ENCODE results near the gene MYO18A.
"Not testable (repeated sequence)": the region's sequence is repeated elsewhere in the genome, so short reads cannot be mapped to it uniquely, and the experiment has no call there.

MYO18A gene

DNA sequence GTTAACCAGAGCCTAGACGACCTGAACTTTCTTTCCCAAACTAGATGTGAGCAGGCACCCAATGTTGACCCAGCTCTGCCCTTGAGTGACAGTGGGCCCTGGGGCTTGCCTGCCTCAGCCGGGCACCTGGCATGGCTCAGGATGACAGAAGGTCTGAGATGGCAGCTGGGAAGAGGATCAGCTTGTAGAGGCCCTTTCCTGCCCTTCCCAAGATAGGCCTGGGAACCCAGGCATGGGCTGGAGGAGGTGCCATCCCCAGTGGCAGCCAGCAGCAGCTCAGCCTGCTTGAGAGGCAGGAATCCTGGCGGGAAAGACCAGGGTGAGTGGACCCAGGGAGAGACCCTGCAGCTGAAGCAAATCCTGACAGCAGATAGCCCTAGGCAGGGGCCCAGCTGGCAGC, 78.2 kb downstream of the MYO18A start:
- DNase-seq: no peak

DNA sequence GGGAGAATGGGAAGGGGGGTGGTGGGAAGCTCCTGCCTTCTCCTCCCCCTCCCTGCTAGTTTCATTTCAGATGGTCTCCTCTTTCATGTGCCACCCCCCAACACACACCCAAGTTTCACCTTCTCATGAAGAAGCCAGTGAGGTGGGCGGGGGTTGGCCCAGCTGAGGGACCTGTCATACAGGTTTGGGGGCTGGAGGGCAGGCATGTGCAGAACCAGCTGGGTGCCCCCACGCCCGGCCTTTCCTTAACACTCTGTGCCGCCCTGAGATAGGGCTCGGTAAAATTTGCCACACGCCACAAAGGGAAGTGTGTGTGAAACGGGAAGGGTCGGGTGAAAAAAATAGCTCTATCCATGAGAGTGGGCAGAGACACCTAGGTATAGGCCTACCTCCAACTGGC, 79.9 kb downstream of the MYO18A start:
- DNase-seq: no peak

DNA sequence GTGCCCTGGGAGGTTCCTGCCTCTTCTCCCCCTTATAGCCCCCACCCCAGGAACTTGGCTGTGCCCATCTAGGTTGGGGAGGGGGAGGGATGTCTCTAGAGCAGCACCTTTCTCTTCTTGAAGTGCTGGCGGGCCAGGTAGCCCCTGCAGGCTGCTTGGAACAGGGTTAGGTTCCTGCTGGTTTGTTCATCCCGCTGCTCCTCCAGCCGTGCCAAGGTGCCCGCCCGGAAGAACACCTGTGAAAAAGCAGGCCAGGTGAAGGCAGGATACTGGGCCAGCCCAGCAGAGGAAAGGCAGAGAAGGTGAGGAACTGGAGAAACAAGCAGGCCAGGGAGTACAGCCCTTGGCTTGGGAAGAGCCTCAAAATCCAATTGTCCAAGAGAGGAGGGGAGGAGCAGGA, 80.7 kb downstream of the MYO18A start:
- DNase-seq: no peak

DNA sequence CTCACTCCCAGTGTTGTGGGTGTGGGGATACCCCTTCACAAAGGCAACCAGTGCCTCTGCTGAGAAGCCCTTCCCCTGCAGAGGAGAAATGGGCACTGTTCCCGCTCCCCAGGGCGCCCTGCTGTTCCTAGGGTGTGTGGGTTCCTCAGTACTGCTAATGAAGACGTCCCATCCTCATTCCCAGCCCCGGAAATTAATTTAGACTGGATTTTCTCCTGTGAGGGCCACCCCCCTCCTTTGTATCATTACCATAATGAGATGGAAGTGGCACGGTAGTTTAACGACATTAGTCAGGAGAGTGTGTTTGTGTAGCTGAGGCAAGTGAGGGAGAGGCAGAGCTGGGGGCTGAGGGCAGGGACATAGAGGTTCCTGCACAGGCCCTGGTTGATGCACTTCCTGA, 84.1 kb downstream of the MYO18A start:
- DNase-seq: no peak

DNA sequence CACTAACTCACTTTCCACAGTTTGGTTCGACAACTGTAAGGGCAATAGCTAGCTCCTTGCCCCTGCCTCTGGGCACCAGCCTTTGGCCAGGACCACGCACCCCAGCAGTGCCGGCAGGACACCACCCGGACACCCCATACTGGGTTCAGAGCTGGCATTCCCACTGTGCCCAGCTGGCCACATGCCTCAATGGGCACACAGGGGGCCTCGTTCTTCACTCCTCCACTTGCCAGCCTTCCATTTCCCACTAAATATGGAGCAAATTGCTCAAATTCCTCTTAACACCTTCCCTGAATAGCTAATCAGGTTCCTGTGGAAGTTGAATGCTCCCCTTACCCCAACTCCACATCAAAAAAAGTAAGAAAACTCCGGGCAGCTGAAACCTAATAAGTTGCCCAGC, 84.8 kb downstream of the MYO18A start:
- no peak for DNase-seq

DNA sequence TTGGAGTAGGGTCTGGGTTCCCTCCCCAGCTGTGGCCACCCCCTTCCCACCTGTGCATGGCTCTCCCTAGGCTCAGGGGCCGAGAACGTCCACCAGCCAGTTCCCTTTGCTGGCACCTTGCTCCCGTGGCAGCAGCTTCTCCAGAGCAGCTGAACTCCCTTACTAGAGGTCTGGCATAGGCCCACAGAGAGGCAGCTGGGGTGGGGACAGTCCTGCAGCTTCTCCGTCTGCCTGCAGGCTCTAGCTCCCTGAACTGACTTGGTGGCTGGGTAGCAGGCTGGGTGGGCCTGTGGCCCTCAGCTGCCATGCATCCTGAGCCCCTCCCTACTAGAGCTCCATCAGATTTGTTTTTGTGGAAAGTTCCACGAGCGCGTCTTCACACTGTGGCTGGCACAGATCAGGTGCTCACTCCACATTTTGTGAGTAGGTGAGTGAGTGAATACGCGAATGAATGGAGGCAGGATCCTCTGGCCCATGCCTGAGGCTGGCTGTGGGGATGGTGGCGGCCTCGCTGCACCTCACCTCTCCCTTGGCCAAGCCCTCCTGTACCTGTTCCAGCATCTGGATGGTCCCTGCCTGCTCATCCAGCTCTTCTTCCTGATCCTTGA, 86.0 kb downstream of the MYO18A start:
- no peak for DNase-seq

DNA sequence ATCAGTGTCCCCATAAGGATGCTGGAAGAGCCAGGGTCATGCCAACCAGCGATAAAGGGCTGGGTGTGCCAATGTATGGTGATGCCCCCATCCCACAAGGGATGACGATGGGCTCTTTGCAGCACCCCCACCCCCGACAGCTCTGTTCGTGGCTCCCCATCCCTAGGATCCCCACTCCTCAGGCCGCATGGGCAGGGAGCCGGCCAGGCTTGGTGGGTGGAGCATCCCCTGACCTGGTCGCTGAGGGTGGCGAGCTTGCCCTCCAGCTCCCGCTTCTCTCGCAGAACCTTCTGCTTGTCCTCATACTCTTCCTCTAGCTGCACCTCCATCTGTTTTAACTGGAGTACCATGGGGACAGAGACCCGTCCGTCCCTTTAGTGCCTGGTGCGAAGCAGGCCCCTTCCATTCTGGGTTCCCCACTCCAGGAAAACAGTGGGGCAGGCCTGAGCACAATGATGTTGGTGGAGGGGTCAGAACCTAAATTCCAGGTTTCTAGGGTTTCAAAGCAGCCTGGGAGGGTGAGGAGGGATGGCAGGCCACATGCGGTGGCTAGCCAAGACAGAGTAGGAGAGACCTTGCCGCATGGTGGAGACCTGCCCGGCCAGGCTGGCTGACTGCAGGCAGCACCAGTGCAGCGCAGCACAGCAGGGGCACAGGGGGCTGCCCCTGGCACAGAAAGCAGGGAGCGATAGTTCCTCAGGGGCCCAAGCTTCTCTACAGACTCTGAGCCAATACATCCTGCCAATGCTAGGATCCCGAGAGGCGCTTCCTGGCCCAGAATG, 86.9 kb downstream of the MYO18A start:
- no peak for DNase-seq

DNA sequence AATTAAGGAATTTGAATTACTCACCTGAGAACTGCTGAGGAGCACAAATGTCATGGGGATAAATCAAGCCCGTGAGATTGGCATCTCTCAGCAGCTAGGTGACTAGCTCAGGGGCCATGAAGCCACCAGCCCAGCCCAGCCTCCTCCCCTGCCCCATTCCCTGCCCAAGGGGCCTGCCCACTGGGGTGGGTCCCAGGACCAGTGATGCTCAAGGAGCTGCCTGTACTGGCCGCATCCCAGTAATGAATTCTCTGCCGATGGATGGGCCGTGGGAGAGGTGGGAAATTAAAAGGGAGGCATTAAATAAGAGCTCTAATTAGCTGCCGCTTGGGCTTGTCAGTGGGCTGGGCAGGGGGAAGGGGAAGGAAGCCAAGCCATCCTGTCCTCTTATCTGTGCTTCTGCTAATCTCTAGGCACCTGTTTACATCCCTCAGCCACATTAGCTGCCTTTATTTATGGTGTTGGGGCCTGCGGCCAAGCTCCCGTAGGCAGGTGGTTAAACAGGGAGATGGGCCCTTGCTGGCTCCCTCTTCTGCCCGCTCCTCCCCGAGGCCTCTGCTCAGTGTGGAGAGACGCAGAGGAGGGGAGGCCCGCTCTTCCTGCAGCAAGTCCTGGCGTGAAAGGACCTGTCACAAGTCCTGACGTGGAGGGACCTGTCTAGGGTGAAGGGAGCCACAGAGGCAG, 88.5 kb downstream of the MYO18A start:
- DNase-seq: no peak

DNA sequence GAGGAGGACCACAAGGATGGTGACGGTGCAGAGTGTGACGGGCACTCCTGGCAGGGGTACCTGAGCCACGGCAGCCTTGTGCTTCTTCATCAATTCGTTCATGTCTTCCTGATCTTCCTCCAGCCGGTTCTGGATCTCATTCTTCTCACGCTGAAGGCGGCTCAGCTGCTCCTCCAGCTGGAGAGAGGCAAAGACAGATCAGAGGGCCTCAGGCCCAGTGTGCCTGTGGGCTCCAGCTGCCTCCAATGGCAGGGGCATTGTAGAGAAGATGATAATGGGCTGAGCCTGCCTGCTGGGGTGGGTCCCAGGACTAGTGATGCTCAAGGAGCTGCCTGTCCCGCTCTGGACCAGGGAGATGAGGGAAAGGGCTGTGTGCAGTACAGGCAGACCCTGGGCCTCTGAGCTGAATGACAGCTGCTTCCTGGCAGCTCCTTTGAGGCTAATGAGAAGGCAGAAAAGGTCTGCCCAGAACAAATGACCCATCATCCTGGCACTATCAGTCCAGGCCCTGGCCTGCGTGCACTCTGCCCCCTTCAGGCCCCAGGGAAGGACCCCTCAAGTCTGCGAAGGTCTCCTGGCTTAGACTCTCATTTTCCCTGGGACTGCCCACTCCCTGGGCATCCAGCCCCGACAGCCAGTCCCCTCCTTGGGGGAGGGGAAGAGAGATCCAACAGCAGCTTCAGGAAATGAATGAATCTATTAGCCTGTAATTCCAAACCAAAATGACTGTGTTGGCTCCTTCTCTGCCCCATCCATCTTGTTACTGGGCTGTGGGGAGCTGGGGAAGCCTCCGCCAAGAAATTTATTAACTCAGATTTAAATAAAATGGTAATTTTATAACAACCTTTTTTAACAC, 89.2 kb downstream of the MYO18A start:
- no peak for DNase-seq

DNA sequence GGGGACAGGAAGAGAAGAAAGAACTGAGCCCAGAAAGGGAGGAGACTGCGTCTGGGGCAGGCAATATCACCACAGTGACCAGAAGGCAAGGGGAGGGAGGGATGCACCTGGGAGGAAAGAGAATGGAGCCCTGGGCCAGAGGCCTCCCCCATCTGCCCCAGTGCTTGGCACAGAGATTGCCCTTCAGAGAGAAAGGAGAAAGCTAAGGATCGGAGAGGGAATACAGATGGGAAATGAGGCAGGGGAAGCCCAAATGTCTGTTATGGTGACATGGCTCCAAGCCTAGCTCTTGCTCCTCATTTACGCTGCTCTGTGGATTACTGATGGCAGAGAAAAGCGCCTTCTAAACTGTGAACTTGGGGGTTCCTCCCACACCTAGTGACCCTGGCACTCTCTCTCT, 90.1 kb downstream of the MYO18A start:
- no peak for DNase-seq

DNA sequence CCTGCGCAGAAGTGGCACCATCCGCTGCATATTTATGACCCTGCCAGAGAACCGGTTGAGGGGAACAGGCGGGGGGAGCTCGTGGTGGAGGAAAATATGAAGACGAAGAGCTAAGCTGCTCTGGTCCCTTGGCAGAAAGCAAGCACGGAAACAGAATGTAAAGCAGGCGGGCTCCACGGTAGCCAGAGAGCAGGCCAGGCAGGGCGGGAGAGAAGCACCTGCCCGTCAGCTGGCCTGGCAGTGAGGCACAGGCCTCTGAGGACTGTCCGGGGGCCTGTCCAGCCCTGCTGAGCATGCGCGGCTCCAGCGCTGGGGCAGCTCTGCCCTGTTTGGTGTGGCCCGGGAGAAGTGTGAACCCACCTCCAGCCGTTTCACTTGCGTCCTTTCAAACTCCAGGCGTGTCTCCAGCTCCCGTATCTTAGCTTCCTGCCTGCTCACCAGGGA, 90.6 kb downstream of the MYO18A start:
- DNase-seq: no peak

DNA sequence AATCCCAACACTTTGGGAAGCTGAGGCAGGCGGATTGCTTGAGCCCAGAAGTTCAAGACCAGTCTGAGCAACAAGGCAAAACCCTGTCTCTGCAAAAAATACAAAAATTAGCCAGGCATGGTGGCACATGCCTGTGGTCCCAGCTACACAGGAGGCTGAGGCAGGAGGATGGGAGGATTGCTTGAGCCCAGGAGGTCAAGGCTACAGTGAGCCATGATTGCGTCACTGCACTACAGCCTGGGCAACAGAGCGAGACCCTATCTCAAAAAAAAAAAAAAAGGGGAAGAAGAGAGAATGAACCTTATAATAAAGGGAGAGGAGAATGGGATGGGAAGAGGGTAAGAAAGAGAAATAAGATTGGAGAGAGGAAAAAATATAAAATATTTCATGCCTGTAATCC, 91.4 kb downstream of the MYO18A start:
- not testable (repeated sequence) for DNase-seq

DNA sequence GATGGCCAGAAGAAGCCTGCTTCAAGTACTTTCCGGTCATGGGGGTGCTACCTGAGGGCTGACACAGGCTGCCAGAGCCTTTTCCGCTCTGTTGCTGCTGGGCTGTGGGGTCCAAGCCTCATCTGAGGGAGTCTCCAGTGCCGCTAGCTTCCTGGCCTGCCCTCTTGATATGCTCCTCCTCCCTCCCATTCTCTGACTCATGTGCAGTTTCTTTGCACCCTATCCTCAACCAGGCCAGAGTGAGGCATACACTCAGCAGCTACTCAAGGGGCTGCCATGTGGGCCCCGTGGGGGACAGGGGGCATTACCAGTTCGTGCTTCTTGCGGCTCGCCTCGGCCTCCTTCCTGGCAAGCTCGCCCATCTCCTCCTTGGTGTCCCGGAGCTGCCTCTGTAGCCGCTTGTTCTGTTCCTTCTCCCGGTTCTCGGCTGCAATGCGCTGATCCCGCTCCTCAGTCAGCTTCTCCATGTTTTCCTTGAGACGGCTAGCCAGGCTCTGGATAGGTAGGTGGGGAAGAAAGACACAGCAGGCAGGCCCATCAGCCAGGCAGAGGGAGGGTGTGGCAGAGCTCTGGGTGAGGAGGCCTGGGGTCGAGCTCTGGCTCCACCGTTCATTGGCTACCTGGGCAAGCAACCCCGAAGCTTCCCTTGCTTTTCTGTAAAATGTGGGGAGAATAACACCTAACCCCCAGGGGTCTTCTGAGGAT, 93.4 kb downstream of the MYO18A start:
- no peak for DNase-seq

DNA sequence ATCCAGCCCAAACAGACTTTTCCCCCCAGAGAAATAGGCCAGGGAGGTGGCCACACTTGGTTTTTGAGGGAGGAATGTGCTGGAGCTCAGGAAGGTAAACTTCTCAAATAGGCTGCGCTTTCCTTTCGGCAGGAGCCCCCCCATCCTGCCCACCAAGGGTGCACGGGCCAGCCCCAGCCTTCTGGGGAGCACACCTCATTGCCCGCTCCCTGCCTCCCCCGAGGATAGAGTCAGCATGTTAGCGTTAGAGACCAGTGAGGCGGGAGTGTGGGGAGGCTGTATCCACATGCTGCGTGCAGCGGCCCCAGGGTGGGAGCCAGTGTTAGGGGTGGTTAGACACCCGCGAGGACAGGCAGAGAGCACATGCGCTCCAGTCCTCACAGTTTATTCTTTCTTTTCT, 95.0 kb downstream of the MYO18A start:
- DNase-seq: no peak

DNA sequence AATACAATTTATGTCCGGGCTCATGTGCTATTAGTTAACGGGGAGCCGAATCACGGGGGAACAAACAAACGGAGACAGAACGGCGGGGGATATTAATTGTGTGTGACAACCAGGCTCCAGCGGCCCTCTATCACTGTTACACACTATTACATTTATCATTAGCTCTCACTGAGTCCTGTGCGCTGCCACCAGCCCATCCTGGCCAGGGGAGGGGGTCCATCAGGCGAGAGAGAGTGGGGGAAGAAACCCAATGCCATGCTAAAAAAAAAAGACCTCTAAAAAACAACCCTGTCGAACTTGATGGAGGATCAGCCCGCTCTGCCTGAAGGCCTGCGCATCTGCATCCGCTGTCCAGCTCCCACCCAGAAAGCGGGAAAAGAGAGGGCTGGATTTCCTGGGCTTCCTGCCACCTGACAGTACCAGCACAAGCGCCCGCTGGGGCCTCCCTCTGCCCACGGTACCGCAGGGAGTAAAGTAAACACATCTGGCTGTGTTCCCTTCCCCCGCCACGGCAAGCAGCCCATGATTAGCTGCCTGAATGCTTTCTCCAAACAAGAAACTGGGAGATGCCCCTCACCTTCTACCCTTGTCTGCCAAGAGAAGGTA, 95.6 kb downstream of the MYO18A start:
- DNase-seq: no peak

DNA sequence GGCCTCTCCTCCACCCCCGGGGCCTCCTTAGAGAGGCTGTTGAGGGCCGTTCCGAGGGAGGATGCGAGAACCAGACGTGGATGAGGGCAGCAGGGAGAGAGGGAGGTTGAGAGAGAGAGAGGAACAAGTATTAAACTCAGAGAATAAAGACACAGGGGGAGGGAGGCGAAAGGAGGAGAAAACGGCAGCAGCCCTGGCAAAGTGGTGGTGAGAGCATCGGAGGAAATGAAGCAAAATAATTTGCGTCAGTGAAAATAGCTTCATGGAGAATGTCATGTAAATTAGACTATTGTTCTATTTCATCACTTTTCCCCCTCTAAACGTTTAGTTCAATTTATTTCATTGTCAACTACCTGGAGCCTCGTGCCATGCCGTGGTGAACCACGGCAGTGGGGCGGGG, 99.2 kb downstream of the MYO18A start:
- no peak for DNase-seq

DNA sequence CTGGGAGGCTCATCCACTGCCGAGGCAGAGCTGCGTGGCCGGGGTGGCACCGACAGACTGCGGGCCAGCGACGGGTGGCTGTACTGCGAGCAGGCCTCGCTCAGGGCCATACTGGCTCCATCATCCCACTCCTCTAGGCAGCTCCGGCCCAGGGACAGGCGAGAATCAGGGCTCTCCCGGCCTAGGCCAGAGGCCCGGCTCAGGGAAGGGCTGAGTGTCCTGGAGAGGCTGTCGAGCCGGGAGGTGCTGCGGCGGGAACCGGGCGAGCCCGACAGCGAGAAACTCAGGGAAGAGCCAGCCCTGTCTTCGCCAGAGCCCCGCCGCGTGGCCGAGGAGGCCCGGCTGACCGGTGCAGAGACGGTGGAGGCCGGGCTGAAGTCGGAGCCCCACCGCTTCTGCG, 99.9 kb downstream of the MYO18A start:
- DNase-seq: no peak

DNA sequence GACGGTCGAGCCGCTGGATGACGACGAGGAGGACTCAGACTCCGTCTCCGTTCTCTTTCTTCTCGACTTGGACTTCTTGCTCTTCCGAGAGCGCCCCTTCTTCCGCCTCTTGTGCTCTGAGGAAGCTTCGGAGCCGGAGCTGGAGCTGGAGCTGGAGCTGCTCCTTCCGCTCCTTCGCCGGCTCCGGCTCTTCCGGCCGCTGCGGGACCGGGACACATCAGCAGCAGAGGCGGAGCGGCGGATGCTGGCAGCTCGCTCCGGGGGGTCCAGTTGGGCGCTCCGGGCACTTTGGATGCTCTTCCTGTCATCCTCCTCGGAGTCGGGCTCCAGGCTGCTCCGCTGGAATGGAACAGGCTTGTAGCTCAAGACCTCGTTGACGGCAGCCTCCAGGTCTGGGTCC, 100.3 kb downstream of the MYO18A start:
- no peak for DNase-seq

DNA sequence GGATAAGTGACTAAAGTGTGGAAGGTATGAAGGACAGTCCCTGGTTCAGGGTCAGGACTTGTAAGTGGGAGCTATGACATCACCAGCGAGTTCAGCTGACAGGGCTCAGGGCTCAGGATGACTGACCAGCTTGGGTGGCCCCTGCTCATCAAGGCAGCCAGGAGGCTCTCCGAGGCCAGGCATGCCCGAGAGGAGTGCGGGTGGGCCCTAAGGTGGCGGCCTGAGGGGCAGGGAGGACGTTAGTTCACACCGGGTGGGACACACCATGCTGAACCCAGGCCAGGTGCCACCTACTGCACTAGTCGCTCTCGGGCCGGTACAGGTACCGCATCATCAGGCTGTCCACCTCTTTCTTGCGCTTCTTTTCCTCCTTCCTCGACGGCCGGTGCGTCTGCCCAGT, 100.8 kb downstream of the MYO18A start:
- no peak for DNase-seq

DNA sequence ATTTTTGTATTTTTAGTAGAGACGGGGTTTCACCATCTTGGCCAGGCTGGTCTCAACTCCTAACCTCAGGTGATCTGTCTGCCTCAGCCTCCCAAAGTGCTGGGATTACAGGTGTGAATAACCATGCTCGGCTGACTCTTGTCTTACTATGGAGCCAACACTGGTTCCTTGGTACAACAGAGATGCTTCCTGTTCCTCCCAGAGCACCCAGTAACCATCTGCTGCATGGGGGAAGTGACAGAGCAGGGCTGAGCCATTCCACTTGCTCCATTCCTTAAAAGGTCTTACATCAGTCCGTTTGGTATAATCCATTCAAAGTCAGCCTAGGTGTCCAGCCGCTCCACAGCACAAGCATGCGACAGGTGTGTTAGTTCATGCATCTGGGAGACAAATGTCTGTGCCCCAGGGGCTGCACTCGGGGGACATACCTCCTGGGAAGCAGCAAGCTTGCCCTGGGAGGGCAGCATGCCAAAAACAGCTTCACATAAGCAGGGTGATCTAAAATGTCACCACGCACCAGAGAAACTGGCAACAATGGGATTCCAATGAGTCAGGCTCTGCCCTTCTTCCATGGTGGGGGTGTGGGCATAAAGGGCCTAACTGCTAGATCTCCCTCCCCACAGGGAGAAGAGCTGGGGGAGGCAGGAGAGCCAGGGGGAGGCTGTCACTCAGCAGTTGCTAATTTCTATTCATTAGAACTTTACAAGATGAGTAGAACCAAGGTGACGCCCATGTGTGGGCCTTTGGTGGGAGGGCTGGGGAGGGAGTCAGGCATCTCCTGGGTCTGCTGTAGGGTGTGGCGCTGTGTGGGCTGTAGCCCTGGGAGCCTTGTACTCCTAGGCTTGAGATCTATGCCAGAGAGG, 101.8 kb downstream of the MYO18A start:
- no peak for DNase-seq

DNA sequence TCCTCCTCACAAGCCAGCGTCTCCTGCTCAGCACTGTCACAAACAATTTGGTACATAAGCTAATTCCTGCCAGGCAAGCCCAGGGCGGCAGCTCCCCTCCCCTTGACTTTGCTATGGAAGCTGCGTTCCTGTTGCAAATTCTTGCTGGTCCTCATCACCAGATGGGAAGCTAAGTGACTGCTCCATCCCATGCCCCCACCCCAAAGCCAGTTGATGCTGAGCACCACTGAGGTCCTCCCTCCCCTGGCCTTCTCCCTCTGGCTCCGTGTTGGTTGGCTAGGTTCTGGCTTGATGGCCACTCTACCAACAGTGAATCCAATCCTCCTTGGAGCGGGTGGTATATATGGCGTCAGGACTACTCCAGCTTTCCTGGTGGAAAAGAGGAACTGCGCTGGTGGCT, 102.9 kb downstream of the MYO18A start:
- no peak for DNase-seq

Measured in activated gamma-delta T cell (primary cell).